ENCODE data around the gene RAB11FIP4. TPM values are rescaled to one million over a fixed set of nuclear protein-coding genes. Genes with fewer than 3 reads are reported as not detected.

RAB11FIP4 gene
- total RNA-seq, 3 donors from 2014 or later, result 1.9 to 18.7 (median 11.8) TPM

DNA sequence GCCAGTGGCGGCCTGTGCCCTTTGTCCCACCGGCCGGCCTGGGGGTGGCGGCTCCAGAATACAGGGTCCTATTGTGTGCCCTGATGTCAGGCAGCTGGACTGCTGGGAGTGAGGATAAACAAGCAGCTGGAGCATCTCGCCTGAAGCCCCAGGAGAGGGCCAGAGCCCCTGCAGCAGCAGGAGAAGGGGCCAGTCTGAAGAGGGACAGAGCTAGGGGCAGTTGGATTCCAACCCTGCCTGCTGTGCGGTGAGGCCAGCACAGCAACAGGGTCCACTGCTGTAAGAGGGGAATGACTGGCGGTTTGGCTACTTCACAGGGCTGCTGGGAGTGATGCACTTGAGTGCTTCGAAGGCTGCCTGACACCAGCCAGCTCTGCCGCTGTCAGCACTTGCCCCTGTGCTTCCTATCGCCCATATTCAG is 25.0 kb downstream of the RAB11FIP4 start:
- DNase-seq (ENCODE audit: low spot score in 2 of 2), result no peak
- no peaks in the 10 kb centered on the region for H3K4me1 ChIP-seq
- no peaks in the 10 kb centered on the region for H3K9me3 ChIP-seq
- no peak for TF ChIP-seq POLR2AphosphoS5 (IDR thresholded peaks at IDR 0.05)
- TF ChIP-seq POLR2A (IDR thresholded peaks at IDR 0.05), result no peak
- TF ChIP-seq, protein P1, sequence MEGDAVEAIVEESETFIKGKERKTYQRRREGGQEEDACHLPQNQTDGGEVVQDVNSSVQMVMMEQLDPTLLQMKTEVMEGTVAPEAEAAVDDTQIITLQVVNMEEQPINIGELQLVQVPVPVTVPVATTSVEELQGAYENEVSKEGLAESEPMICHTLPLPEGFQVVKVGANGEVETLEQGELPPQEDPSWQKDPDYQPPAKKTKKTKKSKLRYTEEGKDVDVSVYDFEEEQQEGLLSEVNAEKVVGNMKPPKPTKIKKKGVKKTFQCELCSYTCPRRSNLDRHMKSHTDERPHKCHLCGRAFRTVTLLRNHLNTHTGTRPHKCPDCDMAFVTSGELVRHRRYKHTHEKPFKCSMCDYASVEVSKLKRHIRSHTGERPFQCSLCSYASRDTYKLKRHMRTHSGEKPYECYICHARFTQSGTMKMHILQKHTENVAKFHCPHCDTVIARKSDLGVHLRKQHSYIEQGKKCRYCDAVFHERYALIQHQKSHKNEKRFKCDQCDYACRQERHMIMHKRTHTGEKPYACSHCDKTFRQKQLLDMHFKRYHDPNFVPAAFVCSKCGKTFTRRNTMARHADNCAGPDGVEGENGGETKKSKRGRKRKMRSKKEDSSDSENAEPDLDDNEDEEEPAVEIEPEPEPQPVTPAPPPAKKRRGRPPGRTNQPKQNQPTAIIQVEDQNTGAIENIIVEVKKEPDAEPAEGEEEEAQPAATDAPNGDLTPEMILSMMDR (IDR thresholded peaks at IDR 0.05), result no peak
- no peaks in the 10 kb centered on the region for H3K36me3 ChIP-seq
- no peaks in the 10 kb centered on the region for H3K27me3 ChIP-seq
- no peak overlapping the region for H3K4me3 ChIP-seq
- intact Hi-C loops (cut with DNase I; ENCODE audit: low total_unique reads), result no loop called here
- no peak overlapping the region for H3K27ac ChIP-seq

GRCh38 chr17:31417051-31417792 is 25.7 kb downstream of the RAB11FIP4 start:
- H3K27me3 ChIP-seq, result no peaks in the 10 kb centered on the region
- no peak for DNase-seq (ENCODE audit: low spot score in 2 of 2)
- TF ChIP-seq, protein P1 (IDR thresholded peaks at IDR 0.05), result no peak
- TF ChIP-seq POLR2A (IDR thresholded peaks at IDR 0.05), result no peak
- no peak for TF ChIP-seq POLR2AphosphoS5 (IDR thresholded peaks at IDR 0.05)
- no peaks in the 10 kb centered on the region for H3K36me3 ChIP-seq
- no peak overlapping the region for H3K4me3 ChIP-seq
- H3K27ac ChIP-seq, result no peak overlapping the region
- H3K9me3 ChIP-seq, result peaks cover 0 to 2% of the 10 kb centered on the region in 2 donors
- intact Hi-C loops (cut with DNase I; ENCODE audit: low total_unique reads), result no loop called here
- H3K4me1 ChIP-seq, result no peaks in the 10 kb centered on the region

DNA sequence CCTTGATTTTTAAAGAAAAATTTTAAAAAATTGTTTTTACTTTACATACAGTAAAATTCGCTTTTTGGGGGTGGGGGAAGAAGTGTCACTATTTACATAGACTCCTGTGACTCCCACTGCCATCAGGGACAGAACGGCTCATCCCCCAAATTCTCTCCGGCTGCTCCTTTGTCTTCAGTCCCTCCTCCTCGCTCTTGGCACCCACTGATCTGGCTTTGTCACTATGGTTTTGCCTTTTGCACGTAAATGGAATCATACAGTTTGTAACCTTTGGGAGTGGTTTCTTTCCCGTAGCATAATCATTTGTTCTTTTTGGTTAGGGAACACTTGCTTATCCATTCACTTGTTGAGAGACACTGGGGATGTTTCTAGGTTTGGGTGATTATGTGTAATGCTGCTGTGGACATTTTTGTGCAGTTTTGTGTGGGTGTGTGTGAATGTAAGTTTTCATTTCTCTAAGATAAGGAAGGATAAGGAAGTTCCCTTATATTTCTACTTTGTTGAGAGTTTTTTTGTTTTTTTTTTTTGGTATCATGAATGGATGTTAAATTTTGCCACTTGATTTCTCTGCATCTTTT is 27.4 kb downstream of the RAB11FIP4 start:
- TF ChIP-seq, protein P1 (IDR thresholded peaks at IDR 0.05), result no peak
- TF ChIP-seq POLR2A (IDR thresholded peaks at IDR 0.05) (no peak), POLR2AphosphoS5 (IDR thresholded peaks at IDR 0.05) (no peak)
- no peaks in the 10 kb centered on the region for H3K36me3 ChIP-seq
- H3K27me3 ChIP-seq, result no peaks in the 10 kb centered on the region
- H3K27ac ChIP-seq, result no peak overlapping the region
- intact Hi-C loops (cut with DNase I; ENCODE audit: low total_unique reads), result no loop called here
- no peak for DNase-seq (ENCODE audit: low spot score in 2 of 2)
- peaks cover 0 to 13% of the 10 kb centered on the region in 2 donors for H3K9me3 ChIP-seq
- H3K4me3 ChIP-seq, result no peak overlapping the region
- H3K4me1 ChIP-seq, result no peaks in the 10 kb centered on the region

- no peak for DNase-seq (ENCODE audit: low spot score in 2 of 2)
- intact Hi-C loops (cut with DNase I; ENCODE audit: low total_unique reads), result no loop called here
- H3K4me1 ChIP-seq, result no peaks in the 10 kb centered on the region
- no peaks in the 10 kb centered on the region for H3K36me3 ChIP-seq
- H3K27me3 ChIP-seq, result no peaks in the 10 kb centered on the region
- H3K9me3 ChIP-seq, result peaks cover 0 to 13% of the 10 kb centered on the region in 2 donors
- H3K27ac ChIP-seq, result no peak overlapping the region
- H3K4me3 ChIP-seq, result no peak overlapping the region
- TF ChIP-seq, protein P1 (IDR thresholded peaks at IDR 0.05), result no peak
- no peak for TF ChIP-seq POLR2A (IDR thresholded peaks at IDR 0.05)
- no peak for TF ChIP-seq POLR2AphosphoS5 (IDR thresholded peaks at IDR 0.05)
Observed at GRCh38 chr17:31422443-31422842, 31.0 kb downstream of the RAB11FIP4 start.

DNA sequence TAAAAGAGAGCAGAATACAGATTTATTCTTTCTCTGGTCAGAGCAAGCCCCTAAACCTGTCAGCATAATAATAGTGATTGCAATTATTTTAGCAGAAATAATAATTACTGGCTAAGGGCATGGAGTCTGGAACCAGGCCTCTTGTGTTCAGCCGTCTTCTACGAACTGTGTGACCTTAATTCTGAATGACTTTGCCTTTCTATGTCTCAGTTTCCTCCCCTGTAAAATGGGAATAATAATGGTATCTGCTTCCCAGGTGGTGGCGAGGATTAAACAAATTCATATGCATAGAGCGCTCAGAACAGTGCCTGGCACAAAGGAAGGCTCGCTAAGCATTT is 33.4 kb downstream of the RAB11FIP4 start:
- H3K27me3 ChIP-seq, result peaks cover 0 to 8% of the 10 kb centered on the region in 2 donors
- no peak for DNase-seq (ENCODE audit: low spot score in 2 of 2)
- intact Hi-C loops (cut with DNase I; ENCODE audit: low total_unique reads), result no loop called here

More for the DNA sequence above, 33.4 kb downstream of the RAB11FIP4 start:
- no peak for TF ChIP-seq POLR2AphosphoS5 (IDR thresholded peaks at IDR 0.05)
- TF ChIP-seq, protein P1 (IDR thresholded peaks at IDR 0.05), result no peak
- no peak for TF ChIP-seq POLR2A (IDR thresholded peaks at IDR 0.05)
- H3K36me3 ChIP-seq, result no peaks in the 10 kb centered on the region
- H3K4me1 ChIP-seq, result no peaks in the 10 kb centered on the region
- H3K4me3 ChIP-seq, result no peak overlapping the region
- peaks cover 0 to 13% of the 10 kb centered on the region in 2 donors for H3K9me3 ChIP-seq
- no peak overlapping the region for H3K27ac ChIP-seq

Measured in breast epithelium (tissue), 4 donors.